ENCODE results near the gene RASL12. TPM values are rescaled to one million over a fixed set of nuclear protein-coding genes. Genes with fewer than 3 reads are reported as not detected.

The RASL12 gene
- total RNA-seq, 3 donors from 2014 or later (not counting 1 experiment from before 2014, with no cell fraction given) = not detected

DNA sequence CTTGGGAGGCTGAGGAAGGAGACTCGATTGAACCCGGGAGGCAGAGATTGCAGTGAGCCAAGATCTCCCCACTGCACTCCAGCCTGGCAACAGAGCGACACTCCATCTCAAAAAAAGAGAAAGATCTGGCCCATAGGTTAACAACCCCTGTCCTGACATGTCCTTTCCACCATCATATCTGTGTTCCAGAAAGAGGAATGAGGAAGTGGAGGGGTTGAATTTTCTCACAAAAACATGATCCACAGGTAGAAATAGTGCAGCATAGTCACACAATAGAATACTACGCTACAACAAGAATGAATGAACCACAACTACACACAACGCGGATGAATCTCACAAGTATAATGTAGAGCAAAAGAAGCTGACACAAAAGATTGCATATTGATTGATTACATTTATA lies 27.3 kb downstream of the RASL12 start:
- H3K4me1 ChIP-seq (ENCODE audit: control insufficient read depth, insufficient read depth, low read length) = no peaks in the 10 kb centered on the region
- no peak overlapping the region for H3K27ac ChIP-seq (ENCODE audit: low read length)
- no peaks in the 10 kb centered on the region for H3K36me3 ChIP-seq (ENCODE audit: control insufficient read depth, insufficient read depth, low read length)
- DNase-seq (no peak), ATAC-seq (no peak)
- TF ChIP-seq, protein P1, sequence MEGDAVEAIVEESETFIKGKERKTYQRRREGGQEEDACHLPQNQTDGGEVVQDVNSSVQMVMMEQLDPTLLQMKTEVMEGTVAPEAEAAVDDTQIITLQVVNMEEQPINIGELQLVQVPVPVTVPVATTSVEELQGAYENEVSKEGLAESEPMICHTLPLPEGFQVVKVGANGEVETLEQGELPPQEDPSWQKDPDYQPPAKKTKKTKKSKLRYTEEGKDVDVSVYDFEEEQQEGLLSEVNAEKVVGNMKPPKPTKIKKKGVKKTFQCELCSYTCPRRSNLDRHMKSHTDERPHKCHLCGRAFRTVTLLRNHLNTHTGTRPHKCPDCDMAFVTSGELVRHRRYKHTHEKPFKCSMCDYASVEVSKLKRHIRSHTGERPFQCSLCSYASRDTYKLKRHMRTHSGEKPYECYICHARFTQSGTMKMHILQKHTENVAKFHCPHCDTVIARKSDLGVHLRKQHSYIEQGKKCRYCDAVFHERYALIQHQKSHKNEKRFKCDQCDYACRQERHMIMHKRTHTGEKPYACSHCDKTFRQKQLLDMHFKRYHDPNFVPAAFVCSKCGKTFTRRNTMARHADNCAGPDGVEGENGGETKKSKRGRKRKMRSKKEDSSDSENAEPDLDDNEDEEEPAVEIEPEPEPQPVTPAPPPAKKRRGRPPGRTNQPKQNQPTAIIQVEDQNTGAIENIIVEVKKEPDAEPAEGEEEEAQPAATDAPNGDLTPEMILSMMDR (IDR thresholded peaks at IDR 0.05) = no peak
- no peaks in the 10 kb centered on the region for H3K27me3 Mint-ChIP-seq (ENCODE audit: low read depth in 2 of 2)
- H3K4me3 Mint-ChIP-seq = no peak overlapping the region
- intact Hi-C loops (cut with micrococcal nuclease) = no loop called here
- no peaks in the 10 kb centered on the region for H3K36me3 Mint-ChIP-seq
- H3K4me1 Mint-ChIP-seq = no peaks in the 10 kb centered on the region
- no peak overlapping the region for H3K4me3 ChIP-seq (ENCODE audit: low read length)
- H3K9me3 Mint-ChIP-seq = no peaks in the 10 kb centered on the region
- H3K27ac Mint-ChIP-seq = no peak overlapping the region
- 94% methylated on average over 3 of the region's 6 CpGs for WGBS (ENCODE audit: insufficient coverage)
- H3K27me3 ChIP-seq (ENCODE audit: control insufficient read depth, insufficient read depth, low read length) = no peaks in the 10 kb centered on the region
- H3K9me3 ChIP-seq (ENCODE audit: control insufficient read depth, insufficient read depth, low read length) = no peaks in the 10 kb centered on the region

DNA sequence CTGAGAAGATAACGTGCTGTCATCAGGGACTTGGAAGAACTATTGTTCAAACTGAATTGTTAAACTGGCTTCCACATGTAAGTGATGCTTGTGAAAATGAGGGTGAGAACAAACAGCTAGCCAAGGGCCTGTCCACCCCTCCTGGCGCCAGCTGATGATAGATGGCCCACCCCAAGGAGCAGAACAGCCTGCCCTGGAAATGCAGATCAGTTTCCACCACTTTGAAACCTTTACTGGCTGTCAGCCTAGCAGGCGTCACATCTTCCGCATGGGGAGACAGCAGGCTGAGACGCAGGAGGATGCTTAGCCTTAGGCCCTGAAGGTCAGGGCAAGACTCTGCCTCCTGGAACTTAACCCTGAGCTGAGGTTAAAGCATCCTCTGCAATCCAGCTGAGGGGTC lies 29.0 kb downstream of the RASL12 start:
- Mint-ChIP-seq H3K27me3 (ENCODE audit: low read depth in 2 of 2) (no peaks in the 10 kb centered on the region), H3K4me3 (no peak overlapping the region), H3K27ac (no peak overlapping the region), H3K9me3 (no peaks in the 10 kb centered on the region), H3K36me3 (no peaks in the 10 kb centered on the region), H3K4me1 (peaks cover 0 to under 1% of the 10 kb centered on the region in 2 donors)
- TF ChIP-seq, protein P1 (IDR thresholded peaks at IDR 0.05) = no peak
- Histone ChIP-seq H3K4me3 (ENCODE audit: low read length) (no peak overlapping the region), H3K27ac (ENCODE audit: low read length) (no peak overlapping the region), H3K4me1 (ENCODE audit: control insufficient read depth, insufficient read depth, low read length) (no peaks in the 10 kb centered on the region), H3K36me3 (ENCODE audit: control insufficient read depth, insufficient read depth, low read length) (no peaks in the 10 kb centered on the region), H3K27me3 (ENCODE audit: control insufficient read depth, insufficient read depth, low read length) (no peaks in the 10 kb centered on the region), H3K9me3 (ENCODE audit: control insufficient read depth, insufficient read depth, low read length) (no peaks in the 10 kb centered on the region)
- ATAC-seq (no peak), DNase-seq (no peak)
- intact Hi-C loops (cut with micrococcal nuclease) = no loop called here
- 79% methylated on average over 5 of the region's 5 CpGs for WGBS (ENCODE audit: insufficient coverage)

DNA sequence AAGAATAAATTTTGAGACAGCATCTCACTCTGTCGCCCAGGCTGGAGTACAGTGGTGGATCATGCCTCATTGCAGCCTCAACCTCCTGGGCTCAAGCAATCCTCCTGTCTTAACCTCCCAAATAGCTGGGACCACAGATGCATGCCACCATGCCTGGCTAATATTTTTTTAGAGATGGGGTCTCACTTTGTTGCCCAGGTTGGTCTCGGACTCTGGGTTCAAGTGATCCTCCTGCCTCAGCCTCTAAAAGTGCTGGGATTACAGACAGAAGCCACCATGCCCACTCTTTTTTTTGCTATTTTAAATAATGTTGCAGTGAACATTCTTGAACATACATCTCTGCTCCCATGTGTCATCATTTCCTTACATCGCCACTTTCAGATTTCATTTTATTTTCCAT lies 29.4 kb downstream of the RASL12 start:
- H3K9me3 Mint-ChIP-seq = no peaks in the 10 kb centered on the region
- TF ChIP-seq, protein P1 (IDR thresholded peaks at IDR 0.05) = no peak
- H3K9me3 ChIP-seq (ENCODE audit: control insufficient read depth, insufficient read depth, low read length) = no peaks in the 10 kb centered on the region
- DNase-seq (no peak), ATAC-seq (no peak)
- WGBS (ENCODE audit: insufficient coverage) = 98% methylated on average over 3 of the region's 3 CpGs
- no peak overlapping the region for H3K27ac Mint-ChIP-seq
- no peaks in the 10 kb centered on the region for H3K36me3 Mint-ChIP-seq
- no peaks in the 10 kb centered on the region for H3K27me3 Mint-ChIP-seq (ENCODE audit: low read depth in 2 of 2)
- H3K27ac ChIP-seq (ENCODE audit: low read length) = no peak overlapping the region
- intact Hi-C loops (cut with micrococcal nuclease) = no loop called here
- no peak overlapping the region for H3K4me3 Mint-ChIP-seq
- peaks cover 0 to 4% of the 10 kb centered on the region in 2 donors for H3K4me1 Mint-ChIP-seq
- H3K4me1 ChIP-seq (ENCODE audit: control insufficient read depth, insufficient read depth, low read length) = no peaks in the 10 kb centered on the region
- H3K27me3 ChIP-seq (ENCODE audit: control insufficient read depth, insufficient read depth, low read length) = no peaks in the 10 kb centered on the region
- H3K4me3 ChIP-seq (ENCODE audit: low read length) = no peak overlapping the region
- H3K36me3 ChIP-seq (ENCODE audit: control insufficient read depth, insufficient read depth, low read length) = no peaks in the 10 kb centered on the region

DNA sequence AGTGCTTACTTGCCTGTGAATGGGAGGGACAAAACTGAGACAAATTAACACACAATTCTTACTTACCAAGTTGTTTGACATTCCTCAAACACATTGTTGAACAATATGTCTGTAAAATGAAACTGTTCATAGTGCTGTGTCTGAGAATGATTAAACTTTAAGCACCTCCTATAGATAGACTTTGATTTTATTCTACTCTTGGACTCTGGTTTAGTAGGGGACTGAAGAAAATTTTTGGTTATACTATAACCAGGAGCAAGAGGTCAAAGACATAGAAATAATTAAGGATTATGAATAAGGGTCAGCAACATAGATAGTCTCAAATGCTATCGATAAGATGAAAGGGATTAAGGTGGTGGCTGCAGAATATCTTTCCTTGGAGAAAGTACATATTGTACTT lies 30.5 kb downstream of the RASL12 start:
- Histone ChIP-seq H3K9me3 (ENCODE audit: control insufficient read depth, insufficient read depth, low read length) (no peaks in the 10 kb centered on the region), H3K36me3 (ENCODE audit: control insufficient read depth, insufficient read depth, low read length) (no peaks in the 10 kb centered on the region), H3K27ac (ENCODE audit: low read length) (no peak overlapping the region), H3K27me3 (ENCODE audit: control insufficient read depth, insufficient read depth, low read length) (no peaks in the 10 kb centered on the region), H3K4me1 (ENCODE audit: control insufficient read depth, insufficient read depth, low read length) (peaks cover 6% of the 10 kb centered on the region), H3K4me3 (ENCODE audit: low read length) (no peak overlapping the region)
- H3K9me3 Mint-ChIP-seq = no peaks in the 10 kb centered on the region
- no peak overlapping the region for H3K4me3 Mint-ChIP-seq
- H3K36me3 Mint-ChIP-seq = no peaks in the 10 kb centered on the region
- no peak overlapping the region for H3K27ac Mint-ChIP-seq
- no peak for ATAC-seq
- peaks cover 0 to 9% of the 10 kb centered on the region in 2 donors for H3K4me1 Mint-ChIP-seq
- H3K27me3 Mint-ChIP-seq (ENCODE audit: low read depth in 2 of 2) = peaks cover 0 to 3% of the 10 kb centered on the region in 2 donors
- DNase-seq = no peak
- TF ChIP-seq, protein P1 (IDR thresholded peaks at IDR 0.05) = no peak
- intact Hi-C loops (cut with micrococcal nuclease) = no loop called here
- WGBS (ENCODE audit: insufficient coverage) = 100% methylated on average over 1 of the region's 1 CpG
